Measurements from ENCODE around the gene ZC3HAV1L.
"Not testable (repeated sequence)": the region's sequence is repeated elsewhere in the genome, so short reads cannot be mapped to it uniquely, and the experiment has no call there.

The ZC3HAV1L gene

DNA sequence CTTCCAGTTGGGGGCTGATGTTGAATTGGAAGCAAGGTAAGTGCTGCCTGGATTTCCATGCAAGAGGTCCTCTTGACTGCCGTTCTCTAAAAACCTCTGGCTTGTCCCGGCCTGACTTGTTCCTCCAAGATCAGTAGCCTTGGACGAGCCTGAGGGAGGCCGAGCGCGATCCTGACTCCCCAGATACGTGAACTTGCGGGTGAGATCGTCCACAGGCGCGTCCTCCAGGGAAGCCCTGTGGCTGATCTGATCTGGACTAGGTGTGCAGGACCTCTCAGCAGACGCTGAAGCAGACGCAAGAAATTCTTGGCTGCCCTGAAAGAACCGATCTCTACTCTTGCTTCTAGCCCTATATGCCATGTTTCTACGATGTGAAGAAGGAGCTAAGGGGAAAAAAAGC, 44.0 kb upstream of the ZC3HAV1L start:
- no peaks in the 10 kb centered on the region for H3K27me3 ChIP-seq (ENCODE audit: insufficient read depth, low read length)
- no peak overlapping the region for H2BK5ac ChIP-seq (ENCODE audit: low read depth, low read length, poor library complexity)
- no peak overlapping the region for H3K14ac ChIP-seq (ENCODE audit: low read length)
- no peak overlapping the region for H3K4ac ChIP-seq (ENCODE audit: low read depth, low read length)
- no peak overlapping the region for H2BK12ac ChIP-seq (ENCODE audit: low read length)
- H2AFZ ChIP-seq (ENCODE audit: insufficient read depth, low read length, poor library complexity): no peak overlapping the region
- H3K27ac ChIP-seq (ENCODE audit: low read depth, low read length): no peak overlapping the region
- H3K36me3 ChIP-seq (ENCODE audit: control insufficient read depth in 1 of 2, insufficient read depth in 2 of 2, low read length in 2 of 2): peaks cover 6 to 14% of the 10 kb centered on the region in 2 experiments
- H3K4me1 ChIP-seq (ENCODE audit: control insufficient read depth in 1 of 2, insufficient read depth in 2 of 2, low read length in 2 of 2): peaks cover 0 to under 1% of the 10 kb centered on the region in 2 experiments
- no peak overlapping the region for H3K9ac ChIP-seq (ENCODE audit: low read length)
- WGBS (ENCODE audit: extremely low coverage, insufficient coverage, insufficient read length): no CpG with 5 or more reads among the region's 15 CpGs
- no peak overlapping the region for H2BK120ac ChIP-seq (ENCODE audit: insufficient read depth, low read length, poor library complexity)
- no peak overlapping the region for H3K23ac ChIP-seq (ENCODE audit: low read length)
- H4K8ac ChIP-seq (ENCODE audit: low read depth, low read length): no peak overlapping the region
- H3K79me2 ChIP-seq (ENCODE audit: control insufficient read depth, insufficient read depth, low read length, poor library complexity): no peaks in the 10 kb centered on the region
- H2AK5ac ChIP-seq (ENCODE audit: low read length): no peak overlapping the region
- H4K91ac ChIP-seq (ENCODE audit: low read depth, low read length): no peak overlapping the region
- DNase-seq: no peak
- no peak overlapping the region for H3K4me3 ChIP-seq (ENCODE audit: low read depth, low read length)
- H3K9me3 ChIP-seq (ENCODE audit: insufficient read depth, low read depth, low read length): peaks cover 2% of the 10 kb centered on the region
- H3K18ac ChIP-seq (ENCODE audit: low read length): no peak overlapping the region
- H4K12ac ChIP-seq (ENCODE audit: low read depth, low read length): no peak overlapping the region
- H3K79me1 ChIP-seq (ENCODE audit: low read length): peaks cover 2% of the 10 kb centered on the region
- H3K4me2 ChIP-seq (ENCODE audit: low read length): no peak overlapping the region

DNA sequence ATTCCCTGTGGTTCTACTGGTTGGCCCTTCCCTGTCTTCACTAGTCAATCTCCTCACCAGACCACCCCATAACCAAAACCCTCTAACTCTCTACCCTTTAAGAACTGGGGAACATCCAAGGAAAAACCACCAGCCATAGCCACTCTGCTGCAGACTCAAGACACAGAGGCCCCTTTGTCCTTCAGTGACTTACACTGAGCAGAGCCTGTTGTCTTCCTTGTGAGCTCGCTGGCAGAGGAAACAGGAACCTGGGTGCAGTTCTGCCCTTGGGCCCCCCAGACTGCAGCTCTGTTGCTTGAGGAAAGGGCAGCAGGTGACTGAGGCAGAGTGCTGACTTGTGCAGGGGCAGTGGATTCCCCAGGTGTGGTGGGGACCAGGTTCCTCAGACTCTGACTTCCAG, 43.1 kb upstream of the ZC3HAV1L start:
- no peak overlapping the region for H3K4me3 ChIP-seq (ENCODE audit: low read depth, low read length)
- WGBS (ENCODE audit: extremely low coverage, insufficient coverage, insufficient read length): no CpG with 5 or more reads among the region's 1 CpG
- H2BK5ac ChIP-seq (ENCODE audit: low read depth, low read length, poor library complexity): no peak overlapping the region
- no peak overlapping the region for H3K23ac ChIP-seq (ENCODE audit: low read length)
- H3K4me2 ChIP-seq (ENCODE audit: low read length): no peak overlapping the region
- no peak overlapping the region for H2AK5ac ChIP-seq (ENCODE audit: low read length)
- H3K79me1 ChIP-seq (ENCODE audit: low read length): peaks cover 3% of the 10 kb centered on the region
- H4K8ac ChIP-seq (ENCODE audit: low read depth, low read length): no peak overlapping the region
- H3K9ac ChIP-seq (ENCODE audit: low read length): no peak overlapping the region
- DNase-seq: no peak
- no peak overlapping the region for H4K91ac ChIP-seq (ENCODE audit: low read depth, low read length)
- H2BK12ac ChIP-seq (ENCODE audit: low read length): no peak overlapping the region
- H3K18ac ChIP-seq (ENCODE audit: low read length): no peak overlapping the region
- H4K12ac ChIP-seq (ENCODE audit: low read depth, low read length): no peak overlapping the region
- H2BK120ac ChIP-seq (ENCODE audit: insufficient read depth, low read length, poor library complexity): no peak overlapping the region
- H3K36me3 ChIP-seq (ENCODE audit: control insufficient read depth in 1 of 2, insufficient read depth in 2 of 2, low read length in 2 of 2): peaks cover 6 to 14% of the 10 kb centered on the region in 2 experiments
- peaks cover 2% of the 10 kb centered on the region for H3K9me3 ChIP-seq (ENCODE audit: insufficient read depth, low read depth, low read length)
- no peak overlapping the region for H3K4ac ChIP-seq (ENCODE audit: low read depth, low read length)
- peaks cover 0 to 2% of the 10 kb centered on the region in 2 experiments for H3K4me1 ChIP-seq (ENCODE audit: control insufficient read depth in 1 of 2, insufficient read depth in 2 of 2, low read length in 2 of 2)
- no peak overlapping the region for H3K14ac ChIP-seq (ENCODE audit: low read length)
- H2AFZ ChIP-seq (ENCODE audit: insufficient read depth, low read length, poor library complexity): no peak overlapping the region
- H3K79me2 ChIP-seq (ENCODE audit: control insufficient read depth, insufficient read depth, low read length, poor library complexity): no peaks in the 10 kb centered on the region
- H3K27ac ChIP-seq (ENCODE audit: low read depth, low read length): no peak overlapping the region
- H3K27me3 ChIP-seq (ENCODE audit: insufficient read depth, low read length): no peaks in the 10 kb centered on the region

DNA sequence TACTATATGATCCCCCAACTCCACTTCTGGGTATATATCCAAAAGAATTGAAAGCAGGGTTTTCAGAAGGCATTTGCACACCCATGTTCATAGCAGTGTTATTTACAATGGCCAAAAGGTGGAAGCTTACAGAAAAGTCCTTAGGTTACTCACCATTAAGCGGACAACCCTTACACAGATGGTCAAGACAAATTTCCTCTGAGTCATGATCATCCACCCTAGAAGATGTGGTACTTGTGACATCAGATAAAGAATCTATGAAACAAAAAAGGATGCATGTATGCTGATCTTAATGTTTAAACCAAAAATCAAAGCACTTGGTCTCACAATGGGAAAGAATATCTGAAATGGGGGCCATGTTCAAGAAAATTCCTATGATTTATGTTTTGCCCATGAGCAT, 42.6 kb upstream of the ZC3HAV1L start:
- no peak overlapping the region for H3K18ac ChIP-seq (ENCODE audit: low read length)
- WGBS (ENCODE audit: extremely low coverage, insufficient coverage, insufficient read length): no CpG with 5 or more reads among the region's 1 CpG
- H3K36me3 ChIP-seq (ENCODE audit: control insufficient read depth in 1 of 2, insufficient read depth in 2 of 2, low read length in 2 of 2): peaks cover 4 to 11% of the 10 kb centered on the region in 2 experiments
- no peak overlapping the region for H3K23ac ChIP-seq (ENCODE audit: low read length)
- no peak overlapping the region for H2AK5ac ChIP-seq (ENCODE audit: low read length)
- no peak for DNase-seq
- no peak overlapping the region for H3K14ac ChIP-seq (ENCODE audit: low read length)
- H4K91ac ChIP-seq (ENCODE audit: low read depth, low read length): no peak overlapping the region
- no peak overlapping the region for H3K4me3 ChIP-seq (ENCODE audit: low read depth, low read length)
- no peak overlapping the region for H2BK120ac ChIP-seq (ENCODE audit: insufficient read depth, low read length, poor library complexity)
- no peak overlapping the region for H3K4me2 ChIP-seq (ENCODE audit: low read length)
- no peak overlapping the region for H3K27ac ChIP-seq (ENCODE audit: low read depth, low read length)
- peaks cover 3% of the 10 kb centered on the region for H3K79me1 ChIP-seq (ENCODE audit: low read length)
- no peak overlapping the region for H2BK12ac ChIP-seq (ENCODE audit: low read length)
- no peak overlapping the region for H3K4ac ChIP-seq (ENCODE audit: low read depth, low read length)
- no peak overlapping the region for H4K12ac ChIP-seq (ENCODE audit: low read depth, low read length)
- no peak overlapping the region for H3K9ac ChIP-seq (ENCODE audit: low read length)
- H2AFZ ChIP-seq (ENCODE audit: insufficient read depth, low read length, poor library complexity): no peak overlapping the region
- H3K79me2 ChIP-seq (ENCODE audit: control insufficient read depth, insufficient read depth, low read length, poor library complexity): no peaks in the 10 kb centered on the region
- no peaks in the 10 kb centered on the region for H3K27me3 ChIP-seq (ENCODE audit: insufficient read depth, low read length)
- H2BK5ac ChIP-seq (ENCODE audit: low read depth, low read length, poor library complexity): no peak overlapping the region
- H3K9me3 ChIP-seq (ENCODE audit: insufficient read depth, low read depth, low read length): peaks cover 2% of the 10 kb centered on the region
- no peak overlapping the region for H4K8ac ChIP-seq (ENCODE audit: low read depth, low read length)
- peaks cover 0 to 2% of the 10 kb centered on the region in 2 experiments for H3K4me1 ChIP-seq (ENCODE audit: control insufficient read depth in 1 of 2, insufficient read depth in 2 of 2, low read length in 2 of 2)

DNA sequence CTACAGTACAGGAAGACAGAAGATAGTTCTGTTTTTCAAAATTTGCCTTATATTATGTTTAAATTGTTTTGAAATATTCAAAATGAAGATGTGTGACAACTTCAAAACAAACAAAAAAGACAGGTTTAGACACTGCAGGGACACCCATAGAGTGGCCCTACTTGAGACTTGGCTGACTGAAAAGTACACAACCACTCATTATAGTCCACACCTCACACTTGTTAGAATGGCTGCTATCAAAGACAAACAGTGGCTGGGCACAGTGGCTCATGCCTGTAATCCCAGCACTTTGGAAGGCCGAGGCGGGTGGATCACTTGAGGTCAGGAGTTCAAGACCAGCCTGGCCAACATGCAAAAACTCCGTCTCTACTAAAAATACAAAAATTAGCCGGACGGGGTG, 41.9 kb upstream of the ZC3HAV1L start:
- not testable (repeated sequence) for H3K9ac ChIP-seq (ENCODE audit: low read length); H4K91ac ChIP-seq (ENCODE audit: low read depth, low read length); H3K4ac ChIP-seq (ENCODE audit: low read depth, low read length); H3K27ac ChIP-seq (ENCODE audit: low read depth, low read length); H3K23ac ChIP-seq (ENCODE audit: low read length); H2BK120ac ChIP-seq (ENCODE audit: insufficient read depth, low read length, poor library complexity); DNase-seq; H3K9me3 ChIP-seq (ENCODE audit: insufficient read depth, low read depth, low read length); H2AK5ac ChIP-seq (ENCODE audit: low read length); H4K8ac ChIP-seq (ENCODE audit: low read depth, low read length); H3K14ac ChIP-seq (ENCODE audit: low read length); H3K4me2 ChIP-seq (ENCODE audit: low read length); H3K18ac ChIP-seq (ENCODE audit: low read length); H3K27me3 ChIP-seq (ENCODE audit: insufficient read depth, low read length); H4K12ac ChIP-seq (ENCODE audit: low read depth, low read length); H2BK12ac ChIP-seq (ENCODE audit: low read length); H3K79me2 ChIP-seq (ENCODE audit: control insufficient read depth, insufficient read depth, low read length, poor library complexity); H3K4me3 ChIP-seq (ENCODE audit: low read depth, low read length); H2BK5ac ChIP-seq (ENCODE audit: low read depth, low read length, poor library complexity); H3K79me1 ChIP-seq (ENCODE audit: low read length); H2AFZ ChIP-seq (ENCODE audit: insufficient read depth, low read length, poor library complexity); H3K4me1 ChIP-seq (ENCODE audit: control insufficient read depth in 1 of 2, insufficient read depth in 2 of 2, low read length in 2 of 2)
- no CpG with 5 or more reads among the region's 5 CpGs for WGBS (ENCODE audit: extremely low coverage, insufficient coverage, insufficient read length)
- H3K36me3 ChIP-seq (ENCODE audit: control insufficient read depth in 1 of 2, insufficient read depth in 2 of 2, low read length in 2 of 2): peaks cover 4 to 12% of the 10 kb centered on the region in 2 experiments

Measured in trophoblast cell (in vitro differentiated cells and primary cell).